ENCODE data around the gene ACVRL1. TPM values are rescaled to one million over a fixed set of nuclear protein-coding genes. Genes with fewer than 3 reads are reported as not detected.

The ACVRL1 gene
- total and polyA plus RNA-seq, 9 of the 15 experiments (the other 6 are each of a cell fraction or from before 2014, with no cell fraction given): 0.07 to 1.4 (median 0.30) TPM

DNA sequence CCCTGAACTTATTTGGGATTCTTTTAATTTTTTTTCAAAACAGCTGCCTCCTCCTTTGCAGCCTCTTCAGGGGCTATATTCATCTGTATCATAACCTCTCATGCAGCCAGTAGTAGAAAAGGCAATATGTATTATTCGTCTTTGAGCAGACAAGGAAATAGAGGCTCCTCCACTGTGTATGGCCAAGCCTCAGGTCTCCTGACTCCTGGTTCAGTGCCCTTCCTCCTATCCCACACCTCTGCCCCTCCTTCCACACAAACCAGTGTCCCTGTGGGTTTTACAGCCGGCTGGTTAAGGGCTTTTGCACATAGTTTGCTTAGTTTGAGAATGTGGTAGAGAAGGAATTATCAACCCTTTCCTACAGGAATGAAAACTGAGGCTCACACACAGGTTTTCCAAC, 8.8 kb upstream of the ACVRL1 start:
- H3K9me1 ChIP-seq (ENCODE audit: control insufficient read depth, insufficient read depth, low read length): no peaks in the 10 kb centered on the region
- no peak overlapping the region for H3K4me3 ChIP-seq
- H3K9ac ChIP-seq (ENCODE audit: insufficient read depth in 1 of 2, low read depth in 2 of 2, low read length in 2 of 2): no peak overlapping the region; a peak in 1 of 4 replicates
- FAIRE-seq (no peak), ATAC-seq (no peak), DNase-seq (ENCODE audit: extremely low read depth in 1 of 4, low spot score in 3 of 4) (no peak)
- no peaks in the 10 kb centered on the region for H3K36me3 ChIP-seq (ENCODE audit: control insufficient read depth, insufficient read depth, low read length)
- ChIA-PET POLR2A (no interaction called here), CTCF (ENCODE audit: low intra/inter-chr PET ratio) (no interaction called here)
- H4K20me1 ChIP-seq (replicated peaks; ENCODE audit: control insufficient read depth, insufficient read depth, low read length): no peaks in the 10 kb centered on the region
- no peak overlapping the region for H2AFZ ChIP-seq (ENCODE audit: low read depth, low read length)
- H3K4me2 ChIP-seq (ENCODE audit: insufficient read depth, low read length): no peak overlapping the region
- H3K9me3 ChIP-seq (replicated peaks; ENCODE audit: control insufficient read depth, insufficient read depth, low read depth, low read length): no peaks in the 10 kb centered on the region; the same call in 1 of the 2 replicates
- no TSS peak for BruUV-seq (replicated peaks)
- no peak overlapping the region for H3K27ac ChIP-seq (ENCODE audit: extremely low read depth, low read depth, low read length)
- in situ Hi-C loops (cut with MboI) (no loop called here), intact Hi-C loops (cut with micrococcal nuclease) (no loop called here)
- H3K4me1 ChIP-seq (replicated peaks in 1 of 2; ENCODE audit: control insufficient read depth in 2 of 2, insufficient read depth in 2 of 2, low read length in 2 of 2): peaks cover 2 to 16% of the 10 kb centered on the region in 2 experiments; a peak in 3 of 5 replicates
- no peaks in the 10 kb centered on the region for H3K27me3 ChIP-seq (ENCODE audit: control insufficient read depth in 2 of 2, insufficient read depth in 2 of 2, low read length in 2 of 2)
- no peaks in the 10 kb centered on the region for H3K79me2 ChIP-seq (ENCODE audit: control insufficient read depth, insufficient read depth, low read length)
- WGBS (ENCODE audit: insufficient coverage, low coverage, missing lambda C conversion rate): 29% methylated on average over 2 of the region's 2 CpGs
- TF ChIP-seq HMG20A (CRISPR knock-in tag; conservative IDR thresholded peaks at IDR 0.05) (no peak), SAFB (IDR thresholded peaks at IDR 0.05; ENCODE audit: borderline replicate concordance, low read depth, low read length) (no peak), SP1 (CRISPR knock-in tag; IDR thresholded peaks at IDR 0.05) (no peak), ZNF324 (CRISPR knock-in tag; IDR thresholded peaks at IDR 0.05) (no peak), E4F1 (CRISPR knock-in tag; IDR thresholded peaks at IDR 0.05; ENCODE audit: borderline replicate concordance) (no peak), RBM15 (IDR thresholded peaks at IDR 0.05; ENCODE audit: insufficient read depth, low read length) (no peak), PCBP2 (IDR thresholded peaks at IDR 0.05; ENCODE audit: low read depth, low read length, poor library complexity, severe bottlenecking) (no peak), RFX7 (CRISPR knock-in tag; IDR thresholded peaks at IDR 0.05) (no peak)
- TF ChIP-seq, protein P1, sequence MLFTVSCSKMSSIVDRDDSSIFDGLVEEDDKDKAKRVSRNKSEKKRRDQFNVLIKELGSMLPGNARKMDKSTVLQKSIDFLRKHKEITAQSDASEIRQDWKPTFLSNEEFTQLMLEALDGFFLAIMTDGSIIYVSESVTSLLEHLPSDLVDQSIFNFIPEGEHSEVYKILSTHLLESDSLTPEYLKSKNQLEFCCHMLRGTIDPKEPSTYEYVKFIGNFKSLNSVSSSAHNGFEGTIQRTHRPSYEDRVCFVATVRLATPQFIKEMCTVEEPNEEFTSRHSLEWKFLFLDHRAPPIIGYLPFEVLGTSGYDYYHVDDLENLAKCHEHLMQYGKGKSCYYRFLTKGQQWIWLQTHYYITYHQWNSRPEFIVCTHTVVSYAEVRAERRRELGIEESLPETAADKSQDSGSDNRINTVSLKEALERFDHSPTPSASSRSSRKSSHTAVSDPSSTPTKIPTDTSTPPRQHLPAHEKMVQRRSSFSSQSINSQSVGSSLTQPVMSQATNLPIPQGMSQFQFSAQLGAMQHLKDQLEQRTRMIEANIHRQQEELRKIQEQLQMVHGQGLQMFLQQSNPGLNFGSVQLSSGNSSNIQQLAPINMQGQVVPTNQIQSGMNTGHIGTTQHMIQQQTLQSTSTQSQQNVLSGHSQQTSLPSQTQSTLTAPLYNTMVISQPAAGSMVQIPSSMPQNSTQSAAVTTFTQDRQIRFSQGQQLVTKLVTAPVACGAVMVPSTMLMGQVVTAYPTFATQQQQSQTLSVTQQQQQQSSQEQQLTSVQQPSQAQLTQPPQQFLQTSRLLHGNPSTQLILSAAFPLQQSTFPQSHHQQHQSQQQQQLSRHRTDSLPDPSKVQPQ (CRISPR knock-in tag; IDR thresholded peaks at IDR 0.05; ENCODE audit: borderline replicate concordance): no peak
